ENCODE results near the gene OR8A1.
"Not testable (repeated sequence)": the region's sequence is repeated elsewhere in the genome, so short reads cannot be mapped to it uniquely, and the experiment has no call there.

Gene OR8A1

GRCh38 chr11:124597626-124598025, 27.8 kb downstream of the OR8A1 start:
- no peak for DNase-seq

- DNase-seq: peak; percentile 27
Observed at GRCh38 chr11:124600621-124601320, 31.0 kb downstream of the OR8A1 start.

GRCh38 chr11:124602193-124602592, 32.4 kb downstream of the OR8A1 start:
- no peak for DNase-seq

- not testable (repeated sequence) for DNase-seq
Observed at GRCh38 chr11:124602723-124603122, 32.9 kb downstream of the OR8A1 start.

GRCh38 chr11:124605719-124606118, 35.9 kb downstream of the OR8A1 start:
- peak; percentile 18 for DNase-seq

GRCh38 chr11:124608147-124608546, 38.4 kb downstream of the OR8A1 start:
- DNase-seq: no peak

- DNase-seq: no peak
Observed at GRCh38 chr11:124610295-124610694, 40.5 kb downstream of the OR8A1 start.

GRCh38 chr11:124611064-124611463, 41.3 kb downstream of the OR8A1 start, which contains the start of gene PANX3:
PANX3 (plus strand) TSS chr11:124611428; CDS start chr11:124611557, 129 bp downstream.
- DNase-seq: peak; percentile 21

GRCh38 chr11:124612045-124612444, 42.2 kb downstream of the OR8A1 start:
- peak; percentile 76 for DNase-seq

GRCh38 chr11:124612567-124613246, 42.9 kb downstream of the OR8A1 start:
- no peak for DNase-seq

GRCh38 chr11:124618863-124619262, 49.1 kb downstream of the OR8A1 start:
- no peak for DNase-seq

Measured in NCI-H69 (cell line).